SK-N-SH (cell line): ENCODE data around the gene NAALADL2. TPM values are rescaled to one million over a fixed set of nuclear protein-coding genes. Genes with fewer than 3 reads are reported as not detected.

ENCODE experiments used
- CTCF ChIA-PET: fragments of 300-600, 350-600 bp; formaldehyde crosslinking; extraction: SDS; loops from one replicate; lab custom pipeline; 2021; lab: Yijun Ruan, JAX
- POLR2A ChIA-PET: fragments of 350-600 bp; sonication (Branson Sonifier 250); formaldehyde crosslinking; extraction: SDS; loops from one replicate; lab custom pipeline; 2020; ENCODE audit warnings: antibody characterized with exemption, inconsistent platforms; lab: Yijun Ruan, JAX
- DNase-seq: peaks from one replicate; pipeline ENCODE4 v3.0.0; 2012
- H2AFZ ChIP-seq: fragments of 200-600 bp; sonication (generic); 2 replicates; pipeline ENCODE4 v1.8.1; 2016; ENCODE audit warnings: antibody characterized with exemption, mild to moderate bottlenecking, low read depth
- H3F3A ChIP-seq: fragments of 200-600 bp; sonication (generic); replicated peaks from 2 replicates; pipeline ENCODE3; 2016; ENCODE audit warnings: antibody characterized with exemption, mild to moderate bottlenecking; ENCODE audit not compliant: insufficient read depth
- H3K27ac ChIP-seq, 2 experiments: fragments of 200-500 bp in 1 of 2; fragments of 200-600 bp in 1 of 2; sonication (Bioruptor generic) in 1 of 2; sonication (generic), shearing (Covaris generic) in 1 of 2; 2 replicates each; pipeline versions ENCODE4 v1.5.1 to v1.6.1; 2014 to 2016; ENCODE audit warnings: low read depth in 2 of 2, inconsistent platforms in 1 of 2, low read length in 1 of 2, mild to moderate bottlenecking in 1 of 2, mixed read lengths in 1 of 2
- H3K27me3 ChIP-seq: fragments of 200-600 bp; sonication (generic), shearing (Covaris generic); 2 replicates; pipeline ENCODE4 v1.6.1; 2016; ENCODE audit warnings: mixed run types; ENCODE audit not compliant: insufficient read depth
- H3K36me3 ChIP-seq, 2 experiments: fragments of 200-500 bp in 1 of 2; fragments of 200-600 bp in 1 of 2; sonication (Bioruptor generic) in 1 of 2; sonication (generic) in 1 of 2; replicated peaks in 1 of 2; 2 replicates each; pipeline versions ENCODE3 to v1.5.1; 2014 to 2016; ENCODE audit warnings: low read length in 1 of 2, mild to moderate bottlenecking in 1 of 2; ENCODE audit not compliant: insufficient read depth in 2 of 2, control insufficient read depth in 1 of 2
- H3K4me1 ChIP-seq, 2 experiments: fragments of 200-500 bp in 1 of 2; fragments of 200-600 bp in 1 of 2; sonication (Bioruptor generic) in 1 of 2; sonication (generic), shearing (Covaris generic) in 1 of 2; 2 replicates each; pipeline versions ENCODE4 v1.5.1 to v1.6.1; 2014 to 2016; ENCODE audit warnings: low read depth in 1 of 2, low read length in 1 of 2, mixed run types in 1 of 2; ENCODE audit not compliant: insufficient read depth in 2 of 2, control insufficient read depth in 1 of 2
- H3K4me2 ChIP-seq: fragments of 200-600 bp; sonication (generic), shearing (Covaris generic); 2 replicates; pipeline ENCODE4 v1.6.1; 2017; ENCODE audit warnings: mixed run types
- H3K4me3 ChIP-seq, 2 experiments: fragments of 200-500 bp in 1 of 2; fragments of 200-600 bp in 1 of 2; sonication (Bioruptor generic) in 1 of 2; sonication (generic), shearing (Covaris generic) in 1 of 2; 2 replicates each; pipeline versions ENCODE4 v1.5.1 to v1.8.1; 2014 to 2016; ENCODE audit warnings: low read depth in 2 of 2, inconsistent platforms in 1 of 2, low read length in 1 of 2, mild to moderate bottlenecking in 1 of 2, mixed read lengths in 1 of 2, moderate library complexity in 1 of 2
- H3K79me2 ChIP-seq: fragments of 200-600 bp; sonication (generic); 2 replicates; pipeline ENCODE4 v1.8.1; 2017; ENCODE audit warnings: mild to moderate bottlenecking; ENCODE audit not compliant: insufficient read depth
- H3K9ac ChIP-seq: fragments of 200-600 bp; sonication (generic); 2 replicates; pipeline ENCODE4 v1.6.1; 2017; ENCODE audit warnings: mixed run types
- H3K9me2 ChIP-seq: fragments of 200-600 bp; sonication (generic); 2 replicates; pipeline ENCODE4 v1.6.1; 2017; ENCODE audit warnings: mixed run types
- H3K9me3 ChIP-seq: fragments of 200-600 bp; sonication (generic); 2 replicates; pipeline ENCODE4 v1.6.1; 2017; ENCODE audit warnings: mixed run types, mild to moderate bottlenecking, moderate library complexity
- H4K20me1 ChIP-seq: fragments of 200-600 bp; sonication (generic); 2 replicates; pipeline ENCODE4 v1.6.1; 2017; ENCODE audit warnings: mild to moderate bottlenecking, mixed run types; ENCODE audit not compliant: insufficient read depth
- ELF1 ChIP-seq: IDR thresholded peaks from 2 replicates; pipeline ENCODE4 v1.4.0; 2012
- EZH2phosphoT487 ChIP-seq: fragments of 200-600 bp; sonication (generic); IDR thresholded peaks from 2 replicates; pipeline ENCODE4 v1.6.1; 2017; ENCODE audit warnings: low read depth, mixed run types, mild to moderate bottlenecking, antibody characterized with exemption, moderate library complexity, borderline replicate concordance
- FOXJ3 ChIP-seq: sonication (generic); formaldehyde crosslinking; IDR thresholded peaks from 2 replicates; pipeline ENCODE4 v1.5.1; 2020; ENCODE audit warnings: mild to moderate bottlenecking, missing genetic modification reagents
- FOXM1 ChIP-seq: IDR thresholded peaks from 2 replicates; pipeline ENCODE4 v1.4.0; 2012; ENCODE audit warnings: low read depth, mild to moderate bottlenecking
- MXI1 ChIP-seq: IDR thresholded peaks from 2 replicates; pipeline ENCODE4 v1.6.1; 2012; ENCODE audit warnings: mild to moderate bottlenecking, low read depth, low read length, improper control_type of control experiment
- NFIC ChIP-seq: IDR thresholded peaks from 2 replicates; pipeline ENCODE4 v1.4.0; 2012; ENCODE audit warnings: borderline replicate concordance
- NRF1 ChIP-seq: IDR thresholded peaks from 2 replicates; pipeline ENCODE4 v1.6.1; 2012; ENCODE audit warnings: low read depth, mild to moderate bottlenecking, low read length
- RAD21 ChIP-seq: IDR thresholded peaks from 2 replicates; pipeline ENCODE4 v1.6.1; 2012; ENCODE audit warnings: mild to moderate bottlenecking, low read length
- RCOR1 ChIP-seq: fragments of 150-350 bp; IDR thresholded peaks from 2 replicates; pipeline ENCODE4 v1.6.1; 2017; ENCODE audit warnings: antibody characterized with exemption, low read length
- RFX5 ChIP-seq: IDR thresholded peaks from 2 replicates; pipeline ENCODE4 v1.6.1; 2012; ENCODE audit warnings: mild to moderate bottlenecking, improper control_type of control experiment, low read length
- RXRA ChIP-seq: IDR thresholded peaks from 2 replicates; pipeline ENCODE4 v1.4.0; 2012; ENCODE audit warnings: low read depth, mild to moderate bottlenecking, borderline replicate concordance
- SIN3A ChIP-seq: IDR thresholded peaks from 2 replicates; pipeline ENCODE4 v1.6.1; 2012; ENCODE audit warnings: low read depth, mild to moderate bottlenecking, low read length, moderate library complexity, borderline replicate concordance
- YY1 ChIP-seq: IDR thresholded peaks from 2 replicates; pipeline ENCODE4 v1.4.0; 2012; ENCODE audit warnings: low read depth, mild to moderate bottlenecking
- WGBS: methylation state at CpG from one replicate; pipeline ENCODE4 v1.1.6; 2017; ENCODE audit warnings: low lambda C conversion rate; 5-methylcytosine and 5-hydroxymethylcytosine counted together
- polyA plus RNA-seq, 3 experiments: library from polyadenylated mRNA; depleted of rRNA; stranded (reverse); fragments of >200 nt; gene quantifications; 2 replicates each; pipeline ENCODE4 v1.2.3, GENCODE V29; 2012
- TF ChIP-seq, protein P1 (sequence below): IDR thresholded peaks from 2 replicates; pipeline ENCODE4 v1.4.0; 2012; ENCODE audit warnings: low read depth
- TF ChIP-seq, protein P2 (sequence below): IDR thresholded peaks from 2 replicates; pipeline ENCODE4; 2012
- TF ChIP-seq, protein P3 (sequence below): fragments of 150-350 bp; IDR thresholded peaks from 2 replicates; pipeline ENCODE4 v1.6.1; 2016; ENCODE audit warnings: mild to moderate bottlenecking, low read depth, low read length
- TF ChIP-seq, protein P4 (sequence below): IDR thresholded peaks from 2 replicates; pipeline ENCODE4 v1.6.1; 2012; ENCODE audit warnings: mild to moderate bottlenecking, low read depth, low read length, moderate library complexity
- TF ChIP-seq, protein P5 (sequence below): IDR thresholded peaks from 2 replicates; pipeline ENCODE4 v1.4.0; 2012; ENCODE audit warnings: low read depth, borderline replicate concordance
- TF ChIP-seq, protein P6 (sequence below): IDR thresholded peaks from 2 replicates; pipeline ENCODE4 v1.4.0; 2012; ENCODE audit warnings: low read depth, borderline replicate concordance
- TF ChIP-seq, protein P7 (sequence below): fragments of 200-600 bp; sonication (generic); IDR thresholded peaks from 2 replicates; pipeline ENCODE4 v1.6.1; 2017; ENCODE audit warnings: antibody characterized with exemption, mild to moderate bottlenecking, moderate library complexity

Gene NAALADL2
- polyA plus RNA-seq, 1 of the 3 experiments (the other 2 are of a cell fraction): 1.2 TPM

DNA sequence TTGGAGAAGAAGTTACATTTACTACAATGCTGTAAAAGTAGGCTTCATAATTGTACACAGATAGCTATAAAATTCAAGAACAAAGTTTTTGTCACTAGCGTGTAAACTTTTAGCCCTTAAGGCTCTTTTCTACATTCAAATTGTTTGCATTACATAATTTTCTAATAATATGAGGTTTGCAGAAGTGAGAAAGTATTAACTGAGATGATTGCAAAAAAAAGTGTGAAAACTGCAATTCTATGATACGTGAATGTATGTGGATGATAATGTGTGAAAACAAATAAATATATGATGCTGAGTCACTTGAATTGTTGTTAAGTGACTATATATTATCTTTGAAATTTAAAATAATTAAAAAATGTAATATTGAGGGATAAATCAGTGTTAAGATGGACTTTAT lies 557.5 kb downstream of the NAALADL2 start:
- Histone ChIP-seq H3K27me3 (no peaks in the 10 kb centered on the region), H3K4me3 (no peak overlapping the region), H4K20me1 (no peaks in the 10 kb centered on the region), H3K27ac (no peak overlapping the region), H2AFZ (no peak overlapping the region), H3K4me1 (no peaks in the 10 kb centered on the region; a peak in 1 of 4 replicates), H3K9me3 (no peaks in the 10 kb centered on the region), H3K4me2 (no peak overlapping the region), H3K79me2 (no peaks in the 10 kb centered on the region), H3K36me3 (no peaks in the 10 kb centered on the region), H3F3A (no peaks in the 10 kb centered on the region), H3K9ac (no peak overlapping the region), H3K9me2 (no peaks in the 10 kb centered on the region; the same call in 1 of the 2 replicates)
- ChIA-PET POLR2A (no interaction called here), CTCF (no interaction called here)
- DNase-seq: no peak
- WGBS: 89% methylated on average over 2 of the region's 2 CpGs
- TF ChIP-seq, protein P1, sequence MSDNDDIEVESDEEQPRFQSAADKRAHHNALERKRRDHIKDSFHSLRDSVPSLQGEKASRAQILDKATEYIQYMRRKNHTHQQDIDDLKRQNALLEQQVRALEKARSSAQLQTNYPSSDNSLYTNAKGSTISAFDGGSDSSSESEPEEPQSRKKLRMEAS: no peak
- TF ChIP-seq NFIC: no peak
- no peak for TF ChIP-seq RXRA
- TF ChIP-seq RCOR1: no peak
- TF ChIP-seq, protein P2, sequence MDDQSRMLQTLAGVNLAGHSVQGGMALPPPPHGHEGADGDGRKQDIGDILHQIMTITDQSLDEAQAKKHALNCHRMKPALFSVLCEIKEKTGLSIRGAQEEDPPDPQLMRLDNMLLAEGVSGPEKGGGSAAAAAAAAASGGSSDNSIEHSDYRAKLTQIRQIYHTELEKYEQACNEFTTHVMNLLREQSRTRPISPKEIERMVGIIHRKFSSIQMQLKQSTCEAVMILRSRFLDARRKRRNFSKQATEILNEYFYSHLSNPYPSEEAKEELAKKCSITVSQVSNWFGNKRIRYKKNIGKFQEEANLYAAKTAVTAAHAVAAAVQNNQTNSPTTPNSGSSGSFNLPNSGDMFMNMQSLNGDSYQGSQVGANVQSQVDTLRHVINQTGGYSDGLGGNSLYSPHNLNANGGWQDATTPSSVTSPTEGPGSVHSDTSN: no peak
- TF ChIP-seq, protein P3, sequence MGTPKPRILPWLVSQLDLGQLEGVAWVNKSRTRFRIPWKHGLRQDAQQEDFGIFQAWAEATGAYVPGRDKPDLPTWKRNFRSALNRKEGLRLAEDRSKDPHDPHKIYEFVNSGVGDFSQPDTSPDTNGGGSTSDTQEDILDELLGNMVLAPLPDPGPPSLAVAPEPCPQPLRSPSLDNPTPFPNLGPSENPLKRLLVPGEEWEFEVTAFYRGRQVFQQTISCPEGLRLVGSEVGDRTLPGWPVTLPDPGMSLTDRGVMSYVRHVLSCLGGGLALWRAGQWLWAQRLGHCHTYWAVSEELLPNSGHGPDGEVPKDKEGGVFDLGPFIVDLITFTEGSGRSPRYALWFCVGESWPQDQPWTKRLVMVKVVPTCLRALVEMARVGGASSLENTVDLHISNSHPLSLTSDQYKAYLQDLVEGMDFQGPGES: no peak
- TF ChIP-seq YY1: no peak
- TF ChIP-seq, protein P4, sequence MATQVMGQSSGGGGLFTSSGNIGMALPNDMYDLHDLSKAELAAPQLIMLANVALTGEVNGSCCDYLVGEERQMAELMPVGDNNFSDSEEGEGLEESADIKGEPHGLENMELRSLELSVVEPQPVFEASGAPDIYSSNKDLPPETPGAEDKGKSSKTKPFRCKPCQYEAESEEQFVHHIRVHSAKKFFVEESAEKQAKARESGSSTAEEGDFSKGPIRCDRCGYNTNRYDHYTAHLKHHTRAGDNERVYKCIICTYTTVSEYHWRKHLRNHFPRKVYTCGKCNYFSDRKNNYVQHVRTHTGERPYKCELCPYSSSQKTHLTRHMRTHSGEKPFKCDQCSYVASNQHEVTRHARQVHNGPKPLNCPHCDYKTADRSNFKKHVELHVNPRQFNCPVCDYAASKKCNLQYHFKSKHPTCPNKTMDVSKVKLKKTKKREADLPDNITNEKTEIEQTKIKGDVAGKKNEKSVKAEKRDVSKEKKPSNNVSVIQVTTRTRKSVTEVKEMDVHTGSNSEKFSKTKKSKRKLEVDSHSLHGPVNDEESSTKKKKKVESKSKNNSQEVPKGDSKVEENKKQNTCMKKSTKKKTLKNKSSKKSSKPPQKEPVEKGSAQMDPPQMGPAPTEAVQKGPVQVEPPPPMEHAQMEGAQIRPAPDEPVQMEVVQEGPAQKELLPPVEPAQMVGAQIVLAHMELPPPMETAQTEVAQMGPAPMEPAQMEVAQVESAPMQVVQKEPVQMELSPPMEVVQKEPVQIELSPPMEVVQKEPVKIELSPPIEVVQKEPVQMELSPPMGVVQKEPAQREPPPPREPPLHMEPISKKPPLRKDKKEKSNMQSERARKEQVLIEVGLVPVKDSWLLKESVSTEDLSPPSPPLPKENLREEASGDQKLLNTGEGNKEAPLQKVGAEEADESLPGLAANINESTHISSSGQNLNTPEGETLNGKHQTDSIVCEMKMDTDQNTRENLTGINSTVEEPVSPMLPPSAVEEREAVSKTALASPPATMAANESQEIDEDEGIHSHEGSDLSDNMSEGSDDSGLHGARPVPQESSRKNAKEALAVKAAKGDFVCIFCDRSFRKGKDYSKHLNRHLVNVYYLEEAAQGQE: no peak
- no peak for TF ChIP-seq ELF1
- TF ChIP-seq, protein P5, sequence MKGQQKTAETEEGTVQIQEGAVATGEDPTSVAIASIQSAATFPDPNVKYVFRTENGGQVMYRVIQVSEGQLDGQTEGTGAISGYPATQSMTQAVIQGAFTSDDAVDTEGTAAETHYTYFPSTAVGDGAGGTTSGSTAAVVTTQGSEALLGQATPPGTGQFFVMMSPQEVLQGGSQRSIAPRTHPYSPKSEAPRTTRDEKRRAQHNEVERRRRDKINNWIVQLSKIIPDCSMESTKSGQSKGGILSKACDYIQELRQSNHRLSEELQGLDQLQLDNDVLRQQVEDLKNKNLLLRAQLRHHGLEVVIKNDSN: no peak
- no peak for TF ChIP-seq MXI1
- no peak for TF ChIP-seq EZH2phosphoT487
- no peak for TF ChIP-seq FOXM1
- no peak for TF ChIP-seq RFX5
- TF ChIP-seq SIN3A: no peak
- TF ChIP-seq, protein P6, sequence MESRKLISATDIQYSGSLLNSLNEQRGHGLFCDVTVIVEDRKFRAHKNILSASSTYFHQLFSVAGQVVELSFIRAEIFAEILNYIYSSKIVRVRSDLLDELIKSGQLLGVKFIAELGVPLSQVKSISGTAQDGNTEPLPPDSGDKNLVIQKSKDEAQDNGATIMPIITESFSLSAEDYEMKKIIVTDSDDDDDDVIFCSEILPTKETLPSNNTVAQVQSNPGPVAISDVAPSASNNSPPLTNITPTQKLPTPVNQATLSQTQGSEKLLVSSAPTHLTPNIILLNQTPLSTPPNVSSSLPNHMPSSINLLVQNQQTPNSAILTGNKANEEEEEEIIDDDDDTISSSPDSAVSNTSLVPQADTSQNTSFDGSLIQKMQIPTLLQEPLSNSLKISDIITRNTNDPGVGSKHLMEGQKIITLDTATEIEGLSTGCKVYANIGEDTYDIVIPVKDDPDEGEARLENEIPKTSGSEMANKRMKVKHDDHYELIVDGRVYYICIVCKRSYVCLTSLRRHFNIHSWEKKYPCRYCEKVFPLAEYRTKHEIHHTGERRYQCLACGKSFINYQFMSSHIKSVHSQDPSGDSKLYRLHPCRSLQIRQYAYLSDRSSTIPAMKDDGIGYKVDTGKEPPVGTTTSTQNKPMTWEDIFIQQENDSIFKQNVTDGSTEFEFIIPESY: no peak
- TF ChIP-seq, protein P7, sequence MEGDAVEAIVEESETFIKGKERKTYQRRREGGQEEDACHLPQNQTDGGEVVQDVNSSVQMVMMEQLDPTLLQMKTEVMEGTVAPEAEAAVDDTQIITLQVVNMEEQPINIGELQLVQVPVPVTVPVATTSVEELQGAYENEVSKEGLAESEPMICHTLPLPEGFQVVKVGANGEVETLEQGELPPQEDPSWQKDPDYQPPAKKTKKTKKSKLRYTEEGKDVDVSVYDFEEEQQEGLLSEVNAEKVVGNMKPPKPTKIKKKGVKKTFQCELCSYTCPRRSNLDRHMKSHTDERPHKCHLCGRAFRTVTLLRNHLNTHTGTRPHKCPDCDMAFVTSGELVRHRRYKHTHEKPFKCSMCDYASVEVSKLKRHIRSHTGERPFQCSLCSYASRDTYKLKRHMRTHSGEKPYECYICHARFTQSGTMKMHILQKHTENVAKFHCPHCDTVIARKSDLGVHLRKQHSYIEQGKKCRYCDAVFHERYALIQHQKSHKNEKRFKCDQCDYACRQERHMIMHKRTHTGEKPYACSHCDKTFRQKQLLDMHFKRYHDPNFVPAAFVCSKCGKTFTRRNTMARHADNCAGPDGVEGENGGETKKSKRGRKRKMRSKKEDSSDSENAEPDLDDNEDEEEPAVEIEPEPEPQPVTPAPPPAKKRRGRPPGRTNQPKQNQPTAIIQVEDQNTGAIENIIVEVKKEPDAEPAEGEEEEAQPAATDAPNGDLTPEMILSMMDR: no peak
- no peak for TF ChIP-seq NRF1
- no peak for TF ChIP-seq RAD21
- no peak for TF ChIP-seq FOXJ3 (CRISPR knock-in tag)
- TF ChIP-seq, all 33 proteins: peak for 0
